Measurements from ENCODE around the gene EFNA2.

- no peak for TF ChIP-seq EZH2 (IDR thresholded peaks at IDR 0.05)
- TF ChIP-seq CTCF (IDR thresholded peaks at IDR 0.05 in 2 of 3, conservative IDR thresholded peaks at IDR 0.05 in 1 of 3; ENCODE audit: borderline replicate concordance in 1 of 3, insufficient read depth in 1 of 3, low read depth in 2 of 3, low read length in 2 of 3) = no peak
- no peak for TF ChIP-seq ZFX (IDR thresholded peaks at IDR 0.05)
- TF ChIP-seq ZNF274 (IDR thresholded peaks at IDR 0.05; ENCODE audit: low read depth, low read length) = no peak
- no peak for TF ChIP-seq REST (IDR thresholded peaks at IDR 0.05; ENCODE audit: low read depth)
- no peak for TF ChIP-seq CEBPB (IDR thresholded peaks at IDR 0.05; ENCODE audit: low read depth)
- TF ChIP-seq RAD21 (IDR thresholded peaks at IDR 0.05; ENCODE audit: low read depth) = no peak
- TF ChIP-seq ELF1 (IDR thresholded peaks at IDR 0.05; ENCODE audit: borderline replicate concordance, low read depth) = no peak
- no peak for TF ChIP-seq POLR2AphosphoS5 (IDR thresholded peaks at IDR 0.05; ENCODE audit: low read depth, low read length)
Measured at GRCh38 chr19:1294688-1295087, 9.0 kb downstream of the EFNA2 start.
